Glutamatergic neuron (in vitro differentiated cells): ENCODE results near the gene RASSF5. TPM values are rescaled to one million over a fixed set of nuclear protein-coding genes. Genes with fewer than 3 reads are reported as not detected.
"Not testable (repeated sequence)": the region's sequence is repeated elsewhere in the genome, so short reads cannot be mapped to it uniquely, and the experiment has no call there.

Experiments used
- DNase-seq: peaks from one replicate; pipeline ENCODE4 v3.0.0; 2022
- H3K27ac Mint-ChIP-seq: one replicate; pipeline ENCODE4 v1.8.0; 2020; ENCODE audit warnings: mild to moderate bottlenecking, mixed read lengths, inconsistent platforms; ENCODE audit not compliant: unreplicated experiment
- H3K27me3 Mint-ChIP-seq: one replicate; pipeline ENCODE4 v1.8.0; 2020; ENCODE audit warnings: mild to moderate bottlenecking, moderate library complexity, mixed read lengths, inconsistent platforms; ENCODE audit not compliant: unreplicated experiment
- H3K36me3 Mint-ChIP-seq: one replicate; pipeline ENCODE4 v1.8.0; 2020; ENCODE audit warnings: mild to moderate bottlenecking, mixed read lengths, inconsistent platforms; ENCODE audit not compliant: unreplicated experiment
- H3K4me1 Mint-ChIP-seq: one replicate; pipeline ENCODE4 v1.8.0; 2020; ENCODE audit warnings: mild to moderate bottlenecking, low read depth, mixed read lengths, inconsistent platforms; ENCODE audit not compliant: unreplicated experiment
- H3K4me3 Mint-ChIP-seq: one replicate; pipeline ENCODE4 v1.8.0; 2020; ENCODE audit warnings: mild to moderate bottlenecking, mixed read lengths, inconsistent platforms; ENCODE audit not compliant: unreplicated experiment
- H3K9me3 Mint-ChIP-seq: one replicate; pipeline ENCODE4 v1.8.0; 2020; ENCODE audit warnings: mild to moderate bottlenecking, moderate library complexity, mixed read lengths, inconsistent platforms; ENCODE audit not compliant: unreplicated experiment
- total RNA-seq: library from RNA; stranded (reverse); fragmentation: NEBNext Ultra II Directional; extraction: Animal tissue kit (Norgen Biotek cat#: 25700); gene quantifications from one replicate; pipeline ENCODE4 v1.2.1, GENCODE V29; 2021; ENCODE audit not compliant: unreplicated experiment
- TF ChIP-seq, protein P1 (sequence below): fragments of 200-600 bp; sonication (generic); IDR thresholded peaks from one replicate; pipeline ENCODE4 v1.5.0; 2021; ENCODE audit not compliant: partially characterized antibody, unreplicated experiment

RASSF5 gene
- total RNA-seq, 1 donor from 2014 or later, result 2.7 TPM

DNA sequence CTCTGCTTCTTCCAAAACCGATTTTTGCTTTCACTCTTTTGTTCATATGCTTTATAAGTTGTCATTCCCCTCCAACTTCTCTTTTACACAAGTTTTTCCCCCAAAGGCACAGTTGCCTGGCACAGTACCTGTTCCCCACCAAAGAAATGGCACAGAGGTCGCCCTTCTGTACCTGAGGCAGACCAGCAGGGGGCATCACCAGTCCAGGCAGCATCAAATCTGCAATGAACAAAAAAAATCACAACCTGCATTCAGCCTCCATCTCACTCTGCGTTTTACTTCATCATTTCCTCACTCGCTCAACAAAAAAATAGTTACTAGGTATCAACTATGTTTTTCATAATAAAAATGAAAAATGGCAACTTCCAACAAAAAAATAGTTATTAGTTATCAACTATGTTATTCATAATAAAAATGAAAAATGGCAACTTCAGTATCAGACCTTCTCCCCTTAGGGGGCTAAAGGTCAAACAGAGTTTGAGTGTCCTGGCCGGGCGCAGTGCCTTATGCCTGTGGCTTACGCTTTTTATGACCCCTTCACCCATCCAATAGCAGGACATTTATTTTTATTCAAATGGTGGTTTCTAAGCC is 100.9 kb downstream of the RASSF5 start:
- Mint-ChIP-seq H3K4me3 (no peak overlapping the region), H3K27me3 (no peaks in the 10 kb centered on the region), H3K27ac (no peak overlapping the region), H3K9me3 (no peaks in the 10 kb centered on the region), H3K36me3 (no peaks in the 10 kb centered on the region), H3K4me1 (peaks cover 5% of the 10 kb centered on the region)
- TF ChIP-seq, protein P1, sequence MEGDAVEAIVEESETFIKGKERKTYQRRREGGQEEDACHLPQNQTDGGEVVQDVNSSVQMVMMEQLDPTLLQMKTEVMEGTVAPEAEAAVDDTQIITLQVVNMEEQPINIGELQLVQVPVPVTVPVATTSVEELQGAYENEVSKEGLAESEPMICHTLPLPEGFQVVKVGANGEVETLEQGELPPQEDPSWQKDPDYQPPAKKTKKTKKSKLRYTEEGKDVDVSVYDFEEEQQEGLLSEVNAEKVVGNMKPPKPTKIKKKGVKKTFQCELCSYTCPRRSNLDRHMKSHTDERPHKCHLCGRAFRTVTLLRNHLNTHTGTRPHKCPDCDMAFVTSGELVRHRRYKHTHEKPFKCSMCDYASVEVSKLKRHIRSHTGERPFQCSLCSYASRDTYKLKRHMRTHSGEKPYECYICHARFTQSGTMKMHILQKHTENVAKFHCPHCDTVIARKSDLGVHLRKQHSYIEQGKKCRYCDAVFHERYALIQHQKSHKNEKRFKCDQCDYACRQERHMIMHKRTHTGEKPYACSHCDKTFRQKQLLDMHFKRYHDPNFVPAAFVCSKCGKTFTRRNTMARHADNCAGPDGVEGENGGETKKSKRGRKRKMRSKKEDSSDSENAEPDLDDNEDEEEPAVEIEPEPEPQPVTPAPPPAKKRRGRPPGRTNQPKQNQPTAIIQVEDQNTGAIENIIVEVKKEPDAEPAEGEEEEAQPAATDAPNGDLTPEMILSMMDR, result peak; percentile 84
- peak; percentile 78 for DNase-seq

DNA sequence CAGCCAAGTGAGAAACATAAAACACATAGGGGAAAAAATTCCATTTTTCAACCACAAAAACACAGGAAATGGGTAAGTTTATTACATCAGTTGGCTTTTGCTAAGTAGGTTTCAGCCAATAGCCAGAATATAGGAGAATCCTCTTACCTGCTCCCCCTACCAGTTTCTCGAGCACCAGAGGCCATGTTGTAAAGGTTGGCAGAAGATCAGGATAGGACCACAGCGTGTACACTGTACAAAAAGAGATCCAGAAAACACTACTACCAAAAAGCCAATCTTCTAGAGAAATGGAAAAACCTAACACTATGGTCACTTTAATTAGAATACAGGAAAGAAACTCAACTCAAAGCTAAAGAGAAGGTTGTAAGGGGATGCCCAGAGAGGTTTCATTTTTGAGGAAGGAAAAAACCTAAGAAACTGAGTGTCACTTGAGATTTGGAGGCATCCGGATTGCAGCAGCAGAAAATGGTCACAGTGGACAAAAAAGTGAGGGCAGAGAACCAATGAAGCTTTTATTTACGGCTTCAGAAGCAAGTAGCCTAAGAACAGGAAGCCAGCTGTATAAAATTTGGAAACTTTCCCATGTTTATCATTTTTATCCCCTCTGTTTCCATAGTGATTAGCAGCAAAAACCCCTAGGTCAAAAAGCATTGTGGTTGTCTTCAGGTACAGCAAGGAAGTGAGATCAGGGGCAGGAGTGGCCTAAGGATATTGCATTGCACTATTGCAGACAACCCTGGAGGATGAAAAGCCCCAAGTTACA is 102.1 kb downstream of the RASSF5 start:
- Mint-ChIP-seq H3K4me3 (no peak overlapping the region), H3K4me1 (peaks cover 5% of the 10 kb centered on the region), H3K36me3 (no peaks in the 10 kb centered on the region), H3K9me3 (no peaks in the 10 kb centered on the region), H3K27ac (no peak overlapping the region), H3K27me3 (no peaks in the 10 kb centered on the region)
- DNase-seq, result no peak
- TF ChIP-seq, protein P1, result no peak

DNA sequence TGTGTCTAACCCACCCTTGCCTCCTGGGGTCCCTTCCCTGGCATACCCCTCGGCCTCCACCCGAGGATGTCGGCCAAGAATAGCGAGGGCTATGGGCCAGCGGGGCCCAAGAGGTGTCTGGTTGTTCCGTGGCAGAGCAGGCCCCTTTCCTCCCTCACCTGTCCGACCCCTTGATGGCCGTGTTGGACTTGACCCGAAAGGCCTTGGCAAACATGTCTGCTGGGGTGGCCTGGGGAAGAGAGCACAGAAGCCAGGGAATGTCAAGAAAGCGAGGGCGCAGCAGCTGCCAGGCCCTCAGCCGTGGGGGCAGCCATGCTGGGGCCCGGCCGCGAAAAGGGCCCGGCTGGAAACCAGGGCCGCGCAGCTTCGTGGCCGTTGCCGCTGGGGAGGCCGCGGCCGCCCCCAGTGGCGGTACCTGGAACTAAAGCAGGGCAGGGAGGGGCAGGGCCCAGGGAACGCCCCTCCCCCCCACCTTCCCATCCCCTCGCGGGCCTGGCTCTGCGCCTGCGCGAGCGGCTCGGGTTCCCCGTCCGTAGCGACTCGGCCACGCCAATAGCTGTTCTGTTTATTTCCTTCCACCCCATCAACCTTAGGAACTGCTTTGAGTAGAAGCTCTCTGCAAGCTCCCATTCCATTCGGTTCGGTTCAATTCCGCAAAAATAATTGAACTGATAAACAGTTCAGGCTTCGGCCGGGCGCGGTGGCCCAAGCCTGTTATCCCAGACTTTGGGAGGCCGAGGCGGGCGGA is 105.0 kb downstream of the RASSF5 start, which contains the start of gene EIF2D:
Gene EIF2D (minus strand): TSS at position 337 of the 748 bp plus-strand sequence. CDS start 123 bp downstream, at position 214.
- TF ChIP-seq, protein P1, result peak; percentile 96
- peak; percentile 97 for DNase-seq
- peak within 1 kb of the TSS; percentile 91 for H3K4me3 Mint-ChIP-seq
- peak within 1 kb of the TSS; percentile 96 for H3K27ac Mint-ChIP-seq
- H3K27me3 Mint-ChIP-seq, result no peaks in the 10 kb centered on the region
- peaks cover 5% of the 10 kb centered on the region for H3K4me1 Mint-ChIP-seq
- peaks cover 2% of the 10 kb centered on the region for H3K9me3 Mint-ChIP-seq
- no peaks in the 10 kb centered on the region for H3K36me3 Mint-ChIP-seq

DNA sequence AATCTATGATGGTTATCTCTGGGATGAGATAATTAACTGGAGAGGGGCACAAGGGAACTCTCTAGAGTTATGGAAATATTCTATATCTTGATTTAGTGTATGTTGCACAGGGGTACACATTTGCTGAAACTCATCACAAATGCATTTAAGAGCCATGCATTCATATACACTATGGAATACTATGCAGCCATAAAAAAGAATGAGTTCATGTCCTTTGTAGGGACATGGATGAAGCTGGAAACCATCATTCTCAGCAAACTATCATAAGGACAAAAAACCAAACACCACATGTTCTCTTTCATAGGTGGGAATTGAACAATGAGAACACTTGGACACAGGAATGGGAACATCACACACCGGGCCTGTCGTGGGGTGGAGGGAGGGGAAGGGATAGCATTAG is 119.1 kb downstream of the RASSF5 start:
- H3K36me3 Mint-ChIP-seq, H3K27ac Mint-ChIP-seq, H3K4me1 Mint-ChIP-seq, H3K9me3 Mint-ChIP-seq, H3K4me3 Mint-ChIP-seq, H3K27me3 Mint-ChIP-seq, DNase-seq: not testable (repeated sequence)

DNA sequence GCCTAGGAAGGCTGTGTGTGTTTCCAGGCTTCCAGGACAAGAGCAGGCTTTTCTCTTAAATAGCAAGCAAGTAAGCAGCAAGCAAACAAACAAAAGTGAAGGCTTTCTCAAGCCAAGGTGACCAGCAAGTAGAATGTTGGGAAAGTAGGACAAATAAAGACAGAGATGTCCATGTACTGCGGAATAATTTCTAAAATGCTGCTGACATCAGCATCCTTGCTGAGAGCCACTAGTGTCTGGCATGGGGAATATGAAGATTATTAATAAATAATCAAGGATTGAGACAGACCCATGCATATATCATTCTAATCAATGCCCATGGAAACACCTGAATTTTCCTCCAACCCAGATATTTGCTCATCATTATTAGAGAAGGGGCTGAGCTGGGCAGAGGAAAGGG is 121.6 kb downstream of the RASSF5 start:
- no peaks in the 10 kb centered on the region for H3K4me1 Mint-ChIP-seq
- no peak overlapping the region for H3K4me3 Mint-ChIP-seq
- H3K9me3 Mint-ChIP-seq, result peaks cover 2% of the 10 kb centered on the region
- TF ChIP-seq, protein P1, result no peak
- H3K27ac Mint-ChIP-seq, result no peak overlapping the region
- H3K27me3 Mint-ChIP-seq, result no peaks in the 10 kb centered on the region
- no peaks in the 10 kb centered on the region for H3K36me3 Mint-ChIP-seq
- no peak for DNase-seq
